OCI-LY3 (cell line): Measurements from ENCODE around the gene C4BPB.

ENCODE experiments used
- EZH2phosphoT487 ChIP-seq: fragments of 200-600 bp; shearing (Covaris generic); IDR thresholded peaks from 2 replicates; pipeline ENCODE4 v1.6.1; 2018; ENCODE audit warnings: antibody characterized with exemption, mixed run types, low read depth
- TF ChIP-seq, protein P1 (sequence below): fragments of 200-600, 300-600 bp; sonication (generic); IDR thresholded peaks from 2 replicates; pipeline ENCODE4 v1.5.1; 2014; ENCODE audit warnings: antibody characterized with exemption, low read length, low read depth

DNA sequence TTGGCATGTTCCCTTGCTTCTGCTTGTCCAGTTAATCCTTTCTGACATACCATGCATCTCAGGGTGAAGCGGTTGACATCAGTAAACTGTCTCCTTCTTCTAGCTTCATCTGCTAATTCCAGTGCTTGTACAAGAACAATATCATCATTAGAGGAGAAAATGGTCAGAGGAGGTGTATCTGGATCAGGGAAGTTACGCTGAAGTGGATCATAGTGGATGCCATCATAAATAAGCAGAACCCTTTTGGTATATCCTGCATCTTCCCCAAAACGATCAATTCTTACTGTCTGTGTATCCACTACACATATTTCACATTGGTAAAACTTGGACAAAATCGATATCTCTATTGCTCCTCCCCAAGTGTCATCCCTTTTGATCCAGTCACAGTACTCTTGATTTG, 39.6 kb upstream of the C4BPB start:
- TF ChIP-seq, protein P1, sequence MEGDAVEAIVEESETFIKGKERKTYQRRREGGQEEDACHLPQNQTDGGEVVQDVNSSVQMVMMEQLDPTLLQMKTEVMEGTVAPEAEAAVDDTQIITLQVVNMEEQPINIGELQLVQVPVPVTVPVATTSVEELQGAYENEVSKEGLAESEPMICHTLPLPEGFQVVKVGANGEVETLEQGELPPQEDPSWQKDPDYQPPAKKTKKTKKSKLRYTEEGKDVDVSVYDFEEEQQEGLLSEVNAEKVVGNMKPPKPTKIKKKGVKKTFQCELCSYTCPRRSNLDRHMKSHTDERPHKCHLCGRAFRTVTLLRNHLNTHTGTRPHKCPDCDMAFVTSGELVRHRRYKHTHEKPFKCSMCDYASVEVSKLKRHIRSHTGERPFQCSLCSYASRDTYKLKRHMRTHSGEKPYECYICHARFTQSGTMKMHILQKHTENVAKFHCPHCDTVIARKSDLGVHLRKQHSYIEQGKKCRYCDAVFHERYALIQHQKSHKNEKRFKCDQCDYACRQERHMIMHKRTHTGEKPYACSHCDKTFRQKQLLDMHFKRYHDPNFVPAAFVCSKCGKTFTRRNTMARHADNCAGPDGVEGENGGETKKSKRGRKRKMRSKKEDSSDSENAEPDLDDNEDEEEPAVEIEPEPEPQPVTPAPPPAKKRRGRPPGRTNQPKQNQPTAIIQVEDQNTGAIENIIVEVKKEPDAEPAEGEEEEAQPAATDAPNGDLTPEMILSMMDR = no peak
- TF ChIP-seq EZH2phosphoT487 = no peak
